HepG2 (cell line): ENCODE results near the gene PCP4.

Experiments used
- CHD2 ChIP-seq: IDR thresholded peaks from 2 replicates; pipeline ENCODE4 v1.6.1; 2011; ENCODE audit warnings: low read depth, low read length, improper control_type of control experiment
- HOMEZ ChIP-seq: IDR thresholded peaks from 2 replicates; pipeline ENCODE4 v1.6.1; 2016; ENCODE audit warnings: low read depth
- KMT2A ChIP-seq: sonication (generic); formaldehyde crosslinking; IDR thresholded peaks from 2 replicates; pipeline ENCODE4 v1.4.0; 2020; ENCODE audit warnings: missing genetic modification reagents
- MAFK ChIP-seq, 2 experiments: IDR thresholded peaks in 1 of 2; conservative IDR thresholded peaks in 1 of 2; 2 replicates each; pipeline ENCODE4 v1.6.1; 2011; ENCODE audit warnings: improper control_type of control experiment in 2 of 2, low read length in 2 of 2
- NR2F2 ChIP-seq: IDR thresholded peaks from 2 replicates; pipeline ENCODE4 v1.6.1; 2012; ENCODE audit warnings: low read depth, inconsistent platforms, borderline replicate concordance
- POLR2AphosphoS5 ChIP-seq: IDR thresholded peaks from 2 replicates; pipeline ENCODE4 v1.6.1; 2012; ENCODE audit warnings: low read depth, low read length
- SATB2 ChIP-seq: sonication (generic); formaldehyde crosslinking; IDR thresholded peaks from 2 replicates; pipeline ENCODE4 v1.5.0; 2020; ENCODE audit warnings: missing genetic modification reagents
- TBP ChIP-seq: sonication (generic); formaldehyde crosslinking; IDR thresholded peaks from 2 replicates; pipeline ENCODE4 v1.5.0; 2020; ENCODE audit warnings: missing genetic modification reagents
- ZNF318 ChIP-seq: sonication (generic); formaldehyde crosslinking; IDR thresholded peaks from 2 replicates; pipeline ENCODE4 v1.4.0; 2020; ENCODE audit warnings: mild to moderate bottlenecking, missing genetic modification reagents
- ZNF512B ChIP-seq: sonication (generic); formaldehyde crosslinking; IDR thresholded peaks from 2 replicates; pipeline ENCODE4 v1.5.1; 2020; ENCODE audit warnings: missing genetic modification reagents, mild to moderate bottlenecking, borderline replicate concordance
- ZNF746 ChIP-seq: sonication (generic); formaldehyde crosslinking; IDR thresholded peaks from 2 replicates; pipeline ENCODE4 v1.8.0; 2022; ENCODE audit warnings: mild to moderate bottlenecking, missing genetic modification reagents
- TF ChIP-seq, protein P1 (sequence below): sonication (generic); formaldehyde crosslinking; IDR thresholded peaks from 2 replicates; pipeline ENCODE4 v1.4.0; 2020; ENCODE audit warnings: missing genetic modification reagents

DNA sequence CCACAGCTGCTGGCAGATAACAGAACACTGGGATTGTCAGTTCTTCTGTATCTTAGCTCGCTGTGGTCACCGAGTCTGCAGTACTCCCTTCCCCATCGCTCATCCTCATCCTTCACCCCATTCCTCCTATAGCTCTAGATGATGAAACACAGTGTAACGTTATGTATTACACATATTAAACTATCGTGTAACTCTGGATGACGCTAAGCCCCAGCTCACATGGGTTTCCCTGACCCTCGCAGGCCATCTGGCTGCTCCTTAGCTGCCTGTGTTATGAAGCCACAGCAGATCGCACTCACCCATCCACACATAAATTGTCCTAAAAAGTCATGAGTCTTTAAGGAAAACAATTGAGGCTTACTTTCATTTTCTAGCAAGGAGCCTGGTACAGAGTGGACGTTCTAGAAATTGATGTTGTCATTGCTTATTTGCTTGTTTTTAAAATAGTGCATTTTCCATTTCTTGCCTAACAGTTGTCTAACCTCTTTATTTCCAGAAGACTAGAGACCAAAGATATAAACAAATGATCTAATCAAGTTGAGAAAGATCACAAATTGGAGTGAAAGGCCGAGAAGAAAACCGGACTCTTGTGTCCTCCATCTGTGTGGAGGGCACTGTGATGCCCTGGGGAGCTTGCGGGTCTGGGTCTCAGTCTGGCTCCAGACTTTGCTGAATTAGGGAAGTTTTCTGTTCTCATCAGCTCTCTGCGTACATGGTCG, 24.3 kb upstream of the PCP4 start:
- TF ChIP-seq ZNF318 (CRISPR knock-in tag) (no peak), TBP (CRISPR knock-in tag) (no peak), ZNF512B (CRISPR knock-in tag) (no peak), ZNF746 (no peak), POLR2AphosphoS5 (no peak), NR2F2 (no peak), MAFK (conservative IDR thresholded peaks at IDR 0.05 in 1 of 2, IDR thresholded peaks at IDR 0.05 in 1 of 2; ENCODE audit: low read length in 2 of 2) (no peak), HOMEZ (no peak), CHD2 (no peak), SATB2 (CRISPR knock-in tag) (no peak), KMT2A (no peak)
- TF ChIP-seq, protein P1, sequence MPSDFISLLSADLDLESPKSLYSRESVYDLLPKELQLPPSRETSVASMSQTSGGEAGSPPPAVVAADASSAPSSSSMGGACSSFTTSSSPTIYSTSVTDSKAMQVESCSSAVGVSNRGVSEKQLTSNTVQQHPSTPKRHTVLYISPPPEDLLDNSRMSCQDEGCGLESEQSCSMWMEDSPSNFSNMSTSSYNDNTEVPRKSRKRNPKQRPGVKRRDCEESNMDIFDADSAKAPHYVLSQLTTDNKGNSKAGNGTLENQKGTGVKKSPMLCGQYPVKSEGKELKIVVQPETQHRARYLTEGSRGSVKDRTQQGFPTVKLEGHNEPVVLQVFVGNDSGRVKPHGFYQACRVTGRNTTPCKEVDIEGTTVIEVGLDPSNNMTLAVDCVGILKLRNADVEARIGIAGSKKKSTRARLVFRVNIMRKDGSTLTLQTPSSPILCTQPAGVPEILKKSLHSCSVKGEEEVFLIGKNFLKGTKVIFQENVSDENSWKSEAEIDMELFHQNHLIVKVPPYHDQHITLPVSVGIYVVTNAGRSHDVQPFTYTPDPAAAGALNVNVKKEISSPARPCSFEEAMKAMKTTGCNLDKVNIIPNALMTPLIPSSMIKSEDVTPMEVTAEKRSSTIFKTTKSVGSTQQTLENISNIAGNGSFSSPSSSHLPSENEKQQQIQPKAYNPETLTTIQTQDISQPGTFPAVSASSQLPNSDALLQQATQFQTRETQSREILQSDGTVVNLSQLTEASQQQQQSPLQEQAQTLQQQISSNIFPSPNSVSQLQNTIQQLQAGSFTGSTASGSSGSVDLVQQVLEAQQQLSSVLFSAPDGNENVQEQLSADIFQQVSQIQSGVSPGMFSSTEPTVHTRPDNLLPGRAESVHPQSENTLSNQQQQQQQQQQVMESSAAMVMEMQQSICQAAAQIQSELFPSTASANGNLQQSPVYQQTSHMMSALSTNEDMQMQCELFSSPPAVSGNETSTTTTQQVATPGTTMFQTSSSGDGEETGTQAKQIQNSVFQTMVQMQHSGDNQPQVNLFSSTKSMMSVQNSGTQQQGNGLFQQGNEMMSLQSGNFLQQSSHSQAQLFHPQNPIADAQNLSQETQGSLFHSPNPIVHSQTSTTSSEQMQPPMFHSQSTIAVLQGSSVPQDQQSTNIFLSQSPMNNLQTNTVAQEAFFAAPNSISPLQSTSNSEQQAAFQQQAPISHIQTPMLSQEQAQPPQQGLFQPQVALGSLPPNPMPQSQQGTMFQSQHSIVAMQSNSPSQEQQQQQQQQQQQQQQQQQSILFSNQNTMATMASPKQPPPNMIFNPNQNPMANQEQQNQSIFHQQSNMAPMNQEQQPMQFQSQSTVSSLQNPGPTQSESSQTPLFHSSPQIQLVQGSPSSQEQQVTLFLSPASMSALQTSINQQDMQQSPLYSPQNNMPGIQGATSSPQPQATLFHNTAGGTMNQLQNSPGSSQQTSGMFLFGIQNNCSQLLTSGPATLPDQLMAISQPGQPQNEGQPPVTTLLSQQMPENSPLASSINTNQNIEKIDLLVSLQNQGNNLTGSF (CRISPR knock-in tag), result no peak
